ENCODE results near the gene COL5A2. TPM values are rescaled to one million over a fixed set of nuclear protein-coding genes. Genes with fewer than 3 reads are reported as not detected.

The COL5A2 gene
- total RNA-seq, 2 experiments from 2014 or later, result 0.25 to 0.77 TPM

GRCh38 chr2:189138800-189139199, 40.8 kb downstream of the COL5A2 start:
- Histone ChIP-seq H3K27ac (ENCODE audit: low read depth in 1 of 2, low read length in 2 of 2) (no peak overlapping the region), H3K36me3 (ENCODE audit: insufficient read depth, low read length) (no peaks in the 10 kb centered on the region), H3K27me3 (ENCODE audit: control insufficient read depth in 1 of 2, insufficient read depth in 2 of 2, low read length in 2 of 2) (no peaks in the 10 kb centered on the region), H3K4me1 (ENCODE audit: insufficient read depth, low read length) (no peaks in the 10 kb centered on the region), H3K4me3 (ENCODE audit: low read length) (no peak overlapping the region), H3K9me3 (ENCODE audit: control insufficient read depth in 1 of 2, insufficient read depth in 1 of 2, low read length in 2 of 2) (no peaks in the 10 kb centered on the region)
- no peak overlapping the region for H3K4me3 Mint-ChIP-seq
- no peaks in the 10 kb centered on the region for H3K27me3 Mint-ChIP-seq
- ATAC-seq (ENCODE audit: poor library complexity), result no peak
- no peaks in the 10 kb centered on the region for H3K9me3 Mint-ChIP-seq
- no peak overlapping the region for H3K27ac Mint-ChIP-seq
- H3K4me1 Mint-ChIP-seq (ENCODE audit: low read depth), result no peaks in the 10 kb centered on the region
- intact Hi-C loops (cut with DNase I, micrococcal nuclease), result no loop called here
- no peaks in the 10 kb centered on the region for H3K36me3 Mint-ChIP-seq (ENCODE audit: low read depth)
- ChIA-PET POLR2A (no interaction called here), CTCF (no interaction called here)
- DNase-seq, result no peak
- TF ChIP-seq, protein P1, sequence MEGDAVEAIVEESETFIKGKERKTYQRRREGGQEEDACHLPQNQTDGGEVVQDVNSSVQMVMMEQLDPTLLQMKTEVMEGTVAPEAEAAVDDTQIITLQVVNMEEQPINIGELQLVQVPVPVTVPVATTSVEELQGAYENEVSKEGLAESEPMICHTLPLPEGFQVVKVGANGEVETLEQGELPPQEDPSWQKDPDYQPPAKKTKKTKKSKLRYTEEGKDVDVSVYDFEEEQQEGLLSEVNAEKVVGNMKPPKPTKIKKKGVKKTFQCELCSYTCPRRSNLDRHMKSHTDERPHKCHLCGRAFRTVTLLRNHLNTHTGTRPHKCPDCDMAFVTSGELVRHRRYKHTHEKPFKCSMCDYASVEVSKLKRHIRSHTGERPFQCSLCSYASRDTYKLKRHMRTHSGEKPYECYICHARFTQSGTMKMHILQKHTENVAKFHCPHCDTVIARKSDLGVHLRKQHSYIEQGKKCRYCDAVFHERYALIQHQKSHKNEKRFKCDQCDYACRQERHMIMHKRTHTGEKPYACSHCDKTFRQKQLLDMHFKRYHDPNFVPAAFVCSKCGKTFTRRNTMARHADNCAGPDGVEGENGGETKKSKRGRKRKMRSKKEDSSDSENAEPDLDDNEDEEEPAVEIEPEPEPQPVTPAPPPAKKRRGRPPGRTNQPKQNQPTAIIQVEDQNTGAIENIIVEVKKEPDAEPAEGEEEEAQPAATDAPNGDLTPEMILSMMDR (IDR thresholded peaks at IDR 0.05), result no peak

DNA sequence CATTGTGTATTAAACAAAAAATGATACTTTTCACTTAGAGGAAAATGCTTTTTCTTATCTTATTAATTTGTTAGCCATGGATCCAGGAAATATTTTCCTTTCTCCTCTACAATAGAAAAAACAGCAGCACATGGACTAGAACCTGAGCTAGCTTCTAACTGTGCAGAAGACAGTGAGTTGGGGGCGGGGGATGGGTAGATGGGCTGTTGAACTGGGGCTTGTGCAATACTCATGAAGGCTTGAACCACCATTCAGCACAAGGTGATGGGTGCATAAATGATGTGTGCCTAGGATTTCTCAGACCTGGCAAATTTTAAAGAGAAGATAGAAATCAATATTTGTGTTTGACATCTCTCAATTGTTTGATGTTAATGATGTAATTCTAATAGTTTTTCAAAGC, 42.0 kb downstream of the COL5A2 start:
- Histone ChIP-seq H3K4me1 (ENCODE audit: insufficient read depth, low read length) (no peaks in the 10 kb centered on the region), H3K9me3 (ENCODE audit: control insufficient read depth in 1 of 2, insufficient read depth in 1 of 2, low read length in 2 of 2) (no peaks in the 10 kb centered on the region), H3K27ac (ENCODE audit: low read depth in 1 of 2, low read length in 2 of 2) (no peak overlapping the region), H3K36me3 (ENCODE audit: insufficient read depth, low read length) (no peaks in the 10 kb centered on the region), H3K4me3 (ENCODE audit: low read length) (no peak overlapping the region), H3K27me3 (ENCODE audit: control insufficient read depth in 1 of 2, insufficient read depth in 2 of 2, low read length in 2 of 2) (no peaks in the 10 kb centered on the region)
- H3K4me3 Mint-ChIP-seq, result no peak overlapping the region
- H3K4me1 Mint-ChIP-seq (ENCODE audit: low read depth), result no peaks in the 10 kb centered on the region
- H3K27ac Mint-ChIP-seq, result no peak overlapping the region
- H3K36me3 Mint-ChIP-seq (ENCODE audit: low read depth), result no peaks in the 10 kb centered on the region
- no peaks in the 10 kb centered on the region for H3K27me3 Mint-ChIP-seq
- ATAC-seq (ENCODE audit: poor library complexity) (no peak), DNase-seq (no peak)
- CTCF ChIA-PET, result no interaction called here
- POLR2A ChIA-PET, result no interaction called here
- intact Hi-C loops (cut with DNase I, micrococcal nuclease), result no loop called here
- TF ChIP-seq, protein P1 (IDR thresholded peaks at IDR 0.05), result no peak
- H3K9me3 Mint-ChIP-seq, result no peaks in the 10 kb centered on the region

- Histone ChIP-seq H3K9me3 (ENCODE audit: control insufficient read depth in 1 of 2, insufficient read depth in 1 of 2, low read length in 2 of 2) (no peaks in the 10 kb centered on the region), H3K4me3 (ENCODE audit: low read length) (no peak overlapping the region), H3K36me3 (ENCODE audit: insufficient read depth, low read length) (no peaks in the 10 kb centered on the region), H3K27me3 (ENCODE audit: control insufficient read depth in 1 of 2, insufficient read depth in 2 of 2, low read length in 2 of 2) (no peaks in the 10 kb centered on the region), H3K4me1 (ENCODE audit: insufficient read depth, low read length) (no peaks in the 10 kb centered on the region), H3K27ac (ENCODE audit: low read depth in 1 of 2, low read length in 2 of 2) (no peak overlapping the region)
- Mint-ChIP-seq H3K27ac (no peak overlapping the region), H3K4me3 (no peak overlapping the region), H3K4me1 (ENCODE audit: low read depth) (no peaks in the 10 kb centered on the region), H3K27me3 (peaks cover 4% of the 10 kb centered on the region), H3K9me3 (no peaks in the 10 kb centered on the region), H3K36me3 (ENCODE audit: low read depth) (no peaks in the 10 kb centered on the region)
- DNase-seq (no peak), ATAC-seq (ENCODE audit: poor library complexity) (no peak)
- intact Hi-C loops (cut with DNase I, micrococcal nuclease), result no loop called here
- CTCF ChIA-PET, result interaction anchor here (1.7 kb wide), 1 partner anchor 41 kb away, joined by 3 read pairs; no protein-coding TSS in a partner anchor
- POLR2A ChIA-PET, result no interaction called here
- TF ChIP-seq, protein P1 (IDR thresholded peaks at IDR 0.05), result no peak
These were observed 45.1 kb downstream of the COL5A2 start for GRCh38 chr2:189134485-189134884.
